Fibroblast of skin of right quadriceps (primary cell): ENCODE measurements around the gene HOPX.
A peak's percentile ranks its signal among the peaks of the same experiment; 100 is the strongest.
"Not testable (repeated sequence)": the region's sequence is repeated elsewhere in the genome, so short reads cannot be mapped to it uniquely, and the experiment has no call there.

ENCODE experiments used
- DNase-seq: peaks from one replicate; pipeline ENCODE4 v3.0.0-alpha.2; 2013

HOPX gene

GRCh38 chr4:56653461-56654237 lies 27.4 kb downstream of the HOPX start:
- no peak for DNase-seq

- DNase-seq: no peak
Measured at GRCh38 chr4:56652196-56652595, 28.9 kb downstream of the HOPX start.

GRCh38 chr4:56651056-56651350 lies 30.1 kb downstream of the HOPX start:
- no peak for DNase-seq

GRCh38 chr4:56650262-56651055 lies 30.6 kb downstream of the HOPX start:
- no peak for DNase-seq

- no peak for DNase-seq
Measured at GRCh38 chr4:56649445-56650261, 31.4 kb downstream of the HOPX start.

GRCh38 chr4:56648824-56649151 lies 32.3 kb downstream of the HOPX start:
- no peak for DNase-seq

- no peak for DNase-seq
Measured at GRCh38 chr4:56648021-56648823, 32.9 kb downstream of the HOPX start.

GRCh38 chr4:56646341-56646740 lies 34.8 kb downstream of the HOPX start:
- no peak for DNase-seq

GRCh38 chr4:56643596-56643995 lies 37.5 kb downstream of the HOPX start:
- DNase-seq: no peak

- peak; percentile 97 for DNase-seq
Measured at GRCh38 chr4:56641494-56642051, 39.5 kb downstream of the HOPX start.

GRCh38 chr4:56640621-56641493 lies 40.2 kb downstream of the HOPX start:
- DNase-seq: no peak

GRCh38 chr4:56637791-56638190 lies 43.3 kb downstream of the HOPX start:
- no peak for DNase-seq

GRCh38 chr4:56637154-56637553 lies 43.9 kb downstream of the HOPX start:
- DNase-seq: no peak

GRCh38 chr4:56634954-56635353 lies 46.1 kb downstream of the HOPX start:
- not testable (repeated sequence) for DNase-seq

- no peak for DNase-seq
Measured at GRCh38 chr4:56633486-56633885, 47.6 kb downstream of the HOPX start.

- DNase-seq: peak; percentile 80
Measured at GRCh38 chr4:56630876-56631666, 50.0 kb downstream of the HOPX start.

GRCh38 chr4:56628592-56628991 lies 52.5 kb downstream of the HOPX start:
- DNase-seq: no peak

GRCh38 chr4:56627985-56628384 lies 53.1 kb downstream of the HOPX start:
- no peak for DNase-seq

GRCh38 chr4:56627375-56627774 lies 53.7 kb downstream of the HOPX start:
- no peak for DNase-seq

GRCh38 chr4:56626963-56627362 lies 54.1 kb downstream of the HOPX start:
- DNase-seq: no peak

- no peak for DNase-seq
Measured at GRCh38 chr4:56626420-56626819, 54.7 kb downstream of the HOPX start.
